UCSD-AML1 (cell line): Measurements from ENCODE around the gene F5.
"Not testable (repeated sequence)": the region's sequence is repeated elsewhere in the genome, so short reads cannot be mapped to it uniquely, and the experiment has no call there.

ENCODE experiments used
- DNase-seq: peaks from one replicate; lab custom pipeline; 2025; ENCODE audit not compliant: unreplicated experiment; lab: John Stamatoyannopoulos, UW

The F5 gene

DNA sequence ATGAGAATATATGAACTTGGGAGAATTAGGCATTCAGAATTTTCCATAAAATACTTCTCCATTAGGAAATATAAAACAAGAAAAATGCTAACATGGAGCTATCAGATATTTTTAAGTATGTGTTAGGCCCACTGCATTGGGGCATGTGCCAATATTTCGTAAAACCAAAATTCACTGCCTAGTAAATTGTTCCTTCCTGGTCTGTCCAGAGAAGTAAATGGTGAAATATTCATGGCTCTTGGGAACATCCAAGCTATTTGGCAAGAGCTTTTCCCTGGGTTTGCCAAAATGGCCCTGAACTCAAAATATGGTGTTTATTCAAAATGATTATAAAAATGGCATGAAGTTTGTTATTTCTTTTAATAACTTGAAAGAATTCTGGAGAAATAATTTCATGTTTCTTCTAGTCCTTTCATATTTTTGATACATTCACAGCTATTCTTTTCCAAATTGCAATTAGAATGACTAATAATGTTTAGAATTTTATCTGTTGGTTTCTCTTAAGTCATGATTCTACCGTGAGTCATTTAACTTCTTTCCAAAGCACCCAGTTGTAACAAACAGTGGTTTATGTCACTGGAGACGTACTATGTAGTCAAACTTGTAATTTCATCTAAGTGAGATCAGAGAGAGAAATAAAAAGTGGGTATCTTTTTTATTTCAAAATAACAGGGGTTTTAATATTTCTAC is 74.8 kb downstream of the F5 start:
- DNase-seq, result no peak

GRCh38 chr1:169510060-169510459 is 76.2 kb downstream of the F5 start:
- DNase-seq, result no peak

DNA sequence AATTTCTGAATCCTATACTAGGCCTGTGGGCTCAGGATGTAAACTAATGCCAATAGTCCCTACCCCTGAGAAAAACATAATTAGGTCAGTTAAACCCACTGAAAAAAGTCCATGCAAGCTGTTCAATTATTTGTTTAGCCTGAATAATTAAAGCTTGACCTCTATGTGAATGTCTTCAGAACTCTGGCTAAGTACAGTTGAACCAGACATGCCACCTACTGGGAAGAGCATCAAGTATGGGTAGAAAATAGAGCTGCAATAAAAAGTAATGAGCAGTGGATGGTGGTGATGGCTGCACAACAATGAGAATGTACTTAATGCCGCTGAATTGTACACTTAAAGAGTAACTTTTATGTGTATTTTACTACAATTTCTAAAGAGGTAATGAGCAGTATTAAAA is 76.9 kb downstream of the F5 start:
- no peak for DNase-seq

- DNase-seq, result no peak
These were observed 77.6 kb downstream of the F5 start for GRCh38 chr1:169508432-169509338.

DNA sequence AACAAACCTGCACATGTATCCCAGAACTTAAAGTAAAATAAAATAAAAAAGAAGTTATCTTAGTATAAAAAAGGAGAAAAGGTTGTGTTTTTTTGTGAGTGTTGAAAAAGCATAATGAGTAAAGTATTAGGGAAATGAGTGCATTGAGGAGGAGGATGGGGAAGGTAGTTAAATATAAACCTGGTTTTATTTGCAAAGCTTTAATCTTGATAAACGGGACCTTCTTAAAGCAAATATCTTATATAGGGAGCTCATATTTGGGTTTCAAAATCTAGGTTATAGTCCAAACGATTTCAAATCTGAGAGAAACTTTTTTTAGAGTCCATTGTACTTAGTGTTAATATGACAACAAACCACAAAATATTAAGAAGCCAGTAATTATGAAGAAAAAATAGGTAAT is 78.9 kb downstream of the F5 start:
- no peak for DNase-seq

- DNase-seq, result not testable (repeated sequence)
These were observed 82.7 kb downstream of the F5 start for GRCh38 chr1:169503601-169504000.

GRCh38 chr1:169499807-169500206 is 86.5 kb downstream of the F5 start:
- no peak for DNase-seq

DNA sequence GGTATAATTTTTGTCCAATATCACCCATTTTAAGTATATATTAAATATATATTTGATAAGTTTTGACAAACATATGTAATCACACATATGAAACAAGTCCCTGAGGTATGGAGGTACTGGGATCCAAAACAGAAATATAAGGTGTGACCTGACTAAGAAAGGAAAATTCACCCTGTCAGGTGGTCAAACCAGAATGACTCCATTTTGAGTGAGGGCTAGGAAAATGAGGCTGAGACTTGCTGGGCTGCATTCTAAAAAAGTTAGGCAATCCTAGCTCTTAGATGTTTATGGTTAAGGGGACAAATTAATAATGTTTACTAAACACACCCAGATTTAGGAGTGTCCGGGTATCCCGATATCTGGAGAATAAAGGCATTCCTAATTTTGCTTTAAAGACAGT is 89.0 kb downstream of the F5 start:
- no peak for DNase-seq

GRCh38 chr1:169495916-169496315 is 90.4 kb downstream of the F5 start:
- DNase-seq, result no peak

- DNase-seq, result no peak
These were observed 91.1 kb downstream of the F5 start for GRCh38 chr1:169495046-169495775.

GRCh38 chr1:169494343-169494742 is 91.9 kb downstream of the F5 start:
- DNase-seq, result no peak

GRCh38 chr1:169493251-169493650 is 93.0 kb downstream of the F5 start:
- DNase-seq, result no peak

DNA sequence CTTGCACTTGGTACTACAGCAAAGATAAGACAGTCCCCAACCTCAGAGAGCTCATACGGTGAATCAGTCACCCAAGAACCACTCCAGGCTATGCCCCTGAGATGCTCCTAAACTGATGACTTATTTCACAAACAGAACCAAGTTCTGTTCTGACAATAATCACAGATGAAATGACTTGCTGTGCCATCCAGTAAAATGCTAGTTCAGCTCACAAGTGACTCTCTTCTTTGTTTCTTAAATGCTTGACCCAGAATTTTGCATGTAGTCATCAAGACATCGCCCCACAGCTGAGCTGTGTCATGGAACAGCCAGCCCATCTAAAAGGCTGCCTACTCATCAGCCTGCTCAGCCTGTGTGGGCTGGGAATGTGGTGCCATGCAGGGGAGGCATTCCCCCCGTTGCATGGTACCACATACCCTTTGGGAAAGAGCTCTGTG is 94.4 kb downstream of the F5 start:
- DNase-seq, result no peak

DNA sequence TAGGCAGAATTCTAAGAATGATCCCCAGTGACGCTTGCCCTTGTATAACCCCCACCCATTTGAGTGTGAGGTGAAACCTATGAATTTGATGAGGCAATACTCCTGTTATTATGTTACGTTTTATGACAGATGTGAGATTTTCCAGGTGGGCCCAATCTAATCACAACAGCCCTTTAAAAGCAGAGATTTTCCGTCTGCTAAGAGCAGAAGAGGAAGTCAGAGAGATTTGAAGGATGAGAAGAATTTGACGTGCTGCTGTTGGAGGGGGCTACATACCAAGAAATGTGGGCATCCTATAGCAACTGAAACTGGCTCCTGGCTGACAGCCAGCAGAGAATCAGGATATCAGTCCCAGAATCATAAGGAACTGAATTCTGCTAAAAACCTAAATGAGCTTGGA is 98.1 kb downstream of the F5 start:
- no peak for DNase-seq

DNA sequence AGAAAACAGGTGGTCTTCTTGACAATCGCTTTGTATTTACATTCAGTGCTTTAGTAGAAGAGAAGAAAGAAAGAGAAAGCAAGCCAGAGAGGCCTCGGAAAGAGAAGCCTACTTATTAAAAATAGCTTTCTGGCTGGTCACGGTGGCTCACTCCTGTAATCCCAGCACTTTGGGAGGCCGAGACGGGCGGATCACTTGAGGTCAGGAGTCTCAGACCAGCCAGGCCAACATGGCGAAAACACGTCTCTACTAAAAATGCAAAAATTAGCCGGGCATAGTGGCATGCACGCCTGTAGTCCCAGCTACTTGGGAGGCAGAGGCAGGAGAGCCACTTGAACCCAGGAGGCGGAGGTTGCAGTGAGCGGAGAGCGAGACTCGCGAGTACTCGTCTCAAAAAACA is 98.7 kb downstream of the F5 start:
- no peak for DNase-seq

DNA sequence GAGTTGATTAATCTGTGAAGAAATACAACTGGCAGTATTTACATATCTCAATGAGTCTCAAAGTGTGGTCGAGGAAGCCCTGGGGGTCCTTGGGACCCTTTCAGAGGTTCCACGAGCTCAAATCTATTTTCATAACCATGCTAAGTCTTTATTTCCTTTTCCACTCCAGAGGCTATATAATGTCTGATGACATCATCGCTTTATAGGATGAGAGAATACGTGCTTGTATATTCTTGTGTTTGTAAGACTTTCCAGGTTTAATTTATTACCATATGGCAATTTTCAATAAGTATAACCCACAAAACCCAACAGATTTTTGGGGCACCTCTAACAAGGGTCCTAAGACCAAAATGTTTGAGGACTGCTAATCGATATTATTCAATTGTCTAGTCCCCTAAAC is 99.1 kb downstream of the F5 start:
- DNase-seq, result no peak

- DNase-seq, result no peak
These were observed 99.8 kb downstream of the F5 start for GRCh38 chr1:169486281-169487051.

GRCh38 chr1:169485431-169486280 is 100.6 kb downstream of the F5 start, which contains the start of gene SLC19A2:
Gene SLC19A2, minus strand, starts transcription at chr1:169485944. Its CDS starts 178 bp downstream, at chr1:169485766.
- DNase-seq, result peak; percentile 93

DNA sequence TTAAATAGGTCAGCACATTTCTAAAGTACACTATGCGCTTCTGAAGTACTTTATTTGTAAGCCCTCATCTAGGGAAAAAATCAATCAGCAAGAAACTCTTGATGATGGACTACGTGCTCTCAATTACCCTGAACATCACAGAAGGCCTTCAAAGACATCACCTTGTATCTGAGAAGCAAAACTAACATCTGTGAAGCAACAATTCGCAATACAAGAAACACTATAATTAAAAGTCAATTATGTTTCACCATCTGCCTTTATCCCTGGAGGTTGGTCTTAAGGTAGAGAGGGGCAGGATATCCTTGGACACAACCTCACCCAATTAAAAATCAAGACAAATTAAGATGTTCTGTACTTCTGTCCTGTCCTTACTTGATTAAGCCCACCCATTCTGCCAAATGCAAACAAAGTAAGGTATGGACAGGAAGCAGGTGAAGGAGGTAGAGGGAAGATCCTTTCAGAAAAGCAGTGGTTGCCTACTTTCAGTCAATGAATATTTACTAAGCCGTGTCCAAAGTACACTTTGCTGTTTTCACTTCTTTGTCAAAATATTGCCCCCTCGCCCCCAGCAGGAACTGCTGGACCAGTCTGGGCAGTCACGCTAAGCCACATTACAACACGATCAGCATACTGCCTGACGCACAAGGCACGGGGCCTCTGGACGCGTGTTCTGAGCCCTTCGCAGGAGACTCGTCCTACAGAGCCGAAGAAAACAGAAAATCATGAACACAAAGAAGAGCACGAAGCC is 101.4 kb downstream of the F5 start:
- no peak for DNase-seq
